ENCODE results near the gene ATP11B.

ATP11B gene

DNA sequence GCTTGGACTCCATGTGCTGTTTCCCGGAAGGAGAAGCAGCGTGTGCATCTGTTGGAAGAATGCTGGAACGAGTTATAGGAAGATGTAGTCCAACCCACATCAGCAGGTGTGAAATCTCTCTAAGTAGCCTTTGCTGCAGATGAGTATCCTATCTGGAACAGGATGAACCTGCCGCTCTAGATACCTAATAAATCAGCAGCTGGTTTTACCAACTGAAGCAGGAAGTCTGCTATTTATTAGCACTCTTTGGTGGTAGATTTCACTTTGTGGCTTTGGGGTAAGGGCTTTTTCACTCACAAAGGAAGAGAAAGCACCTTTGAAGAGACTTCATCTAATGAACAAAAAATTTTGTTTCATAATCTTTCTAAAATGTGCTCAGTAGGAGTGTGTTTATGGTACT lies 120.6 kb downstream of the ATP11B start (continued):
- TF ChIP-seq, protein P1, sequence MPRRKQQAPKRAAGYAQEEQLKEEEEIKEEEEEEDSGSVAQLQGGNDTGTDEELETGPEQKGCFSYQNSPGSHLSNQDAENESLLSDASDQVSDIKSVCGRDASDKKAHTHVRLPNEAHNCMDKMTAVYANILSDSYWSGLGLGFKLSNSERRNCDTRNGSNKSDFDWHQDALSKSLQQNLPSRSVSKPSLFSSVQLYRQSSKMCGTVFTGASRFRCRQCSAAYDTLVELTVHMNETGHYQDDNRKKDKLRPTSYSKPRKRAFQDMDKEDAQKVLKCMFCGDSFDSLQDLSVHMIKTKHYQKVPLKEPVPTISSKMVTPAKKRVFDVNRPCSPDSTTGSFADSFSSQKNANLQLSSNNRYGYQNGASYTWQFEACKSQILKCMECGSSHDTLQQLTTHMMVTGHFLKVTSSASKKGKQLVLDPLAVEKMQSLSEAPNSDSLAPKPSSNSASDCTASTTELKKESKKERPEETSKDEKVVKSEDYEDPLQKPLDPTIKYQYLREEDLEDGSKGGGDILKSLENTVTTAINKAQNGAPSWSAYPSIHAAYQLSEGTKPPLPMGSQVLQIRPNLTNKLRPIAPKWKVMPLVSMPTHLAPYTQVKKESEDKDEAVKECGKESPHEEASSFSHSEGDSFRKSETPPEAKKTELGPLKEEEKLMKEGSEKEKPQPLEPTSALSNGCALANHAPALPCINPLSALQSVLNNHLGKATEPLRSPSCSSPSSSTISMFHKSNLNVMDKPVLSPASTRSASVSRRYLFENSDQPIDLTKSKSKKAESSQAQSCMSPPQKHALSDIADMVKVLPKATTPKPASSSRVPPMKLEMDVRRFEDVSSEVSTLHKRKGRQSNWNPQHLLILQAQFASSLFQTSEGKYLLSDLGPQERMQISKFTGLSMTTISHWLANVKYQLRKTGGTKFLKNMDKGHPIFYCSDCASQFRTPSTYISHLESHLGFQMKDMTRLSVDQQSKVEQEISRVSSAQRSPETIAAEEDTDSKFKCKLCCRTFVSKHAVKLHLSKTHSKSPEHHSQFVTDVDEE (CRISPR knock-in tag; IDR thresholded peaks at IDR 0.05) = no peak
- TF ChIP-seq CSDC2 (CRISPR knock-in tag; IDR thresholded peaks at IDR 0.05) (no peak), ARNTL (CRISPR knock-in tag; IDR thresholded peaks at IDR 0.05; ENCODE audit: borderline replicate concordance, low read depth) (no peak), ZFP30 (CRISPR knock-in tag; IDR thresholded peaks at IDR 0.05) (no peak), ZNF8 (CRISPR knock-in tag; IDR thresholded peaks at IDR 0.05) (no peak), TCF4 (CRISPR knock-in tag; IDR thresholded peaks at IDR 0.05; ENCODE audit: borderline replicate concordance) (no peak), SNAI2 (CRISPR knock-in tag; IDR thresholded peaks at IDR 0.05) (no peak)
- TF ChIP-seq, protein P2, sequence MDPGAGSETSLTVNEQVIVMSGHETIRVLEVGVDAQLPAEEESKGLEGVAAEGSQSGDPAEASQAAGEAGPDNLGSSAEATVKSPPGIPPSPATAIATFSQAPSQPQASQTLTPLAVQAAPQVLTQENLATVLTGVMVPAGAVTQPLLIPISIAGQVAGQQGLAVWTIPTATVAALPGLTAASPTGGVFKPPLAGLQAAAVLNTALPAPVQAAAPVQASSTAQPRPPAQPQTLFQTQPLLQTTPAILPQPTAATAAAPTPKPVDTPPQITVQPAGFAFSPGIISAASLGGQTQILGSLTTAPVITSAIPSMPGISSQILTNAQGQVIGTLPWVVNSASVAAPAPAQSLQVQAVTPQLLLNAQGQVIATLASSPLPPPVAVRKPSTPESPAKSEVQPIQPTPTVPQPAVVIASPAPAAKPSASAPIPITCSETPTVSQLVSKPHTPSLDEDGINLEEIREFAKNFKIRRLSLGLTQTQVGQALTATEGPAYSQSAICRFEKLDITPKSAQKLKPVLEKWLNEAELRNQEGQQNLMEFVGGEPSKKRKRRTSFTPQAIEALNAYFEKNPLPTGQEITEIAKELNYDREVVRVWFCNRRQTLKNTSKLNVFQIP (CRISPR knock-in tag; IDR thresholded peaks at IDR 0.05; ENCODE audit: borderline replicate concordance, low read depth) = no peak

DNA sequence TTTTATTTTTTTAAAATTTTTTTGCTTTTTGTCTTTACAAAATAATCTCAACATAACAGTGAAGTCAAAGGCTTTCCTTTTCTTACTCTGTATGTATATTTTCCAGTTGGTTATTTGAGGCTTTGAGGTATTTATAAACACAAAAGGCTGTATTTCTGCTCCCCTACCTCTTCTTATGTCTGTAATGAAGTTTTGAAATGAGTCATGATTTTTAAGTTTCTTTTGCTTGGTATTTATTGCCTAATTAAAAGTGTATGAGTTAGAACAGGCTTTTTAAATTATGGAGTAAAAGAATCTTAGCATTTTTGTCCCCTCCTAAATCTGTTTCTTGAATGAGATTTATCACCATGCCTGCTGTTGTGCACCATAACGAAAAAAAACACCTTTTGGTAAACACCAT lies 121.0 kb downstream of the ATP11B start:
- no peak for ATAC-seq

DNA sequence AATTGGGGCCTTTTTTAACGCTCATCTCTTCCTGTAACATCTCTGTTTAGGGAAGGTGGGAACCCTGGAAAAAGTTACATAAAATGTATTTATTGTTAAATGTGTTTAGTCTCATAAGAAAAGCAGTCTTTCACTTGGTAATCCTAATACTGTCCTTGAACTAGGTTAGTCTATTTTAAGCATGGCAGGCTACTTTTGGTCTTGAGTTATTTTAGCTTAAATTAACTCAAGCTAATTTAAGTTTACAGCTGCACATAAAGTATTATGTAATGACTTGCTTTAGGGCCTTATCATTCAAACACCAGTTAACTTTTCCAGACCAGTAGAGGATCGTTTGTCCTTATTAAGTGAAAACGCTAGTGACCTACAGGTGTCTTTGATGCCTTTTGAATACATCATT lies 123.8 kb downstream of the ATP11B start:
- no peak for ATAC-seq
- TF ChIP-seq ARNTL (CRISPR knock-in tag; IDR thresholded peaks at IDR 0.05; ENCODE audit: borderline replicate concordance, low read depth) = no peak
- no peak for TF ChIP-seq ISL1 (CRISPR knock-in tag; IDR thresholded peaks at IDR 0.05)
- TF ChIP-seq ZNF70 (CRISPR knock-in tag; IDR thresholded peaks at IDR 0.05) = no peak
- TF ChIP-seq, protein P1 (CRISPR knock-in tag; IDR thresholded peaks at IDR 0.05) = no peak
- TF ChIP-seq CSDC2 (CRISPR knock-in tag; IDR thresholded peaks at IDR 0.05) = no peak

More for the DNA sequence above, 121.0 kb downstream of the ATP11B start:
- TF ChIP-seq ZC3H10 (CRISPR knock-in tag; IDR thresholded peaks at IDR 0.05) = 0 out of 2 replicates have a peak, but pooled peaks have one; percentile 55
- TF ChIP-seq ISL1 (CRISPR knock-in tag; IDR thresholded peaks at IDR 0.05) = peak; percentile 62
- TF ChIP-seq ARNTL (CRISPR knock-in tag; IDR thresholded peaks at IDR 0.05; ENCODE audit: borderline replicate concordance, low read depth) = no peak
- no peak for TF ChIP-seq BACH2 (CRISPR knock-in tag; IDR thresholded peaks at IDR 0.05; ENCODE audit: borderline replicate concordance)
- no peak for TF ChIP-seq PPARA (CRISPR knock-in tag; IDR thresholded peaks at IDR 0.05; ENCODE audit: borderline replicate concordance)

DNA sequence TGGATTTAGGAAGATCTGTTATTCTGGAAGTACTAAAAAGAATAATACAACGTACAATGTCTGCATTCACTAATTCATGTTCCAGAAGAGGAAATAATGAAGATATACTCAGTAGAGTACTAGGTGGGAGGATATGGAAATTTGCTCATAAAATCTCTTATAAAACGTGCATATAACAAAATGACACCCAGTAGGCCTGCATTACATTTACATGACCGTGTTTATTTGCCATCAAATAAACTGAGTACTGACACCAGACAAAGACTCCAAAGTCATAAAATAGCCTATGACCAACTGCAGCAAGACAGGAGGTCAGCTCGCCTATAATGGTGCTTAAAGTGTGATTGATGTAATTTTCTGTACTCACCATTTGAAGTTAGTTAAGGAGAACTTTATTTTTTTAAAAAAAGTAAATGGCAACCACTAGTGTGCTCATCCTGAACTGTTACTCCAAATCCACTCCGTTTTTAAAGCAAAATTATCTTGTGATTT lies 126.6 kb downstream of the ATP11B start:
- no peak for TF ChIP-seq OSR1 (CRISPR knock-in tag; IDR thresholded peaks at IDR 0.05)
- TF ChIP-seq, protein P3, sequence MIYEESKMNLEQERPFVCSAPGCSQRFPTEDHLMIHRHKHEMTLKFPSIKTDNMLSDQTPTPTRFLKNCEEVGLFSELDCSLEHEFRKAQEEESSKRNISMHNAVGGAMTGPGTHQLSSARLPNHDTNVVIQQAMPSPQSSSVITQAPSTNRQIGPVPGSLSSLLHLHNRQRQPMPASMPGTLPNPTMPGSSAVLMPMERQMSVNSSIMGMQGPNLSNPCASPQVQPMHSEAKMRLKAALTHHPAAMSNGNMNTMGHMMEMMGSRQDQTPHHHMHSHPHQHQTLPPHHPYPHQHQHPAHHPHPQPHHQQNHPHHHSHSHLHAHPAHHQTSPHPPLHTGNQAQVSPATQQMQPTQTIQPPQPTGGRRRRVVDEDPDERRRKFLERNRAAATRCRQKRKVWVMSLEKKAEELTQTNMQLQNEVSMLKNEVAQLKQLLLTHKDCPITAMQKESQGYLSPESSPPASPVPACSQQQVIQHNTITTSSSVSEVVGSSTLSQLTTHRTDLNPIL (CRISPR knock-in tag; IDR thresholded peaks at IDR 0.05; ENCODE audit: low read depth) = no peak
- no peak for ATAC-seq

DNA sequence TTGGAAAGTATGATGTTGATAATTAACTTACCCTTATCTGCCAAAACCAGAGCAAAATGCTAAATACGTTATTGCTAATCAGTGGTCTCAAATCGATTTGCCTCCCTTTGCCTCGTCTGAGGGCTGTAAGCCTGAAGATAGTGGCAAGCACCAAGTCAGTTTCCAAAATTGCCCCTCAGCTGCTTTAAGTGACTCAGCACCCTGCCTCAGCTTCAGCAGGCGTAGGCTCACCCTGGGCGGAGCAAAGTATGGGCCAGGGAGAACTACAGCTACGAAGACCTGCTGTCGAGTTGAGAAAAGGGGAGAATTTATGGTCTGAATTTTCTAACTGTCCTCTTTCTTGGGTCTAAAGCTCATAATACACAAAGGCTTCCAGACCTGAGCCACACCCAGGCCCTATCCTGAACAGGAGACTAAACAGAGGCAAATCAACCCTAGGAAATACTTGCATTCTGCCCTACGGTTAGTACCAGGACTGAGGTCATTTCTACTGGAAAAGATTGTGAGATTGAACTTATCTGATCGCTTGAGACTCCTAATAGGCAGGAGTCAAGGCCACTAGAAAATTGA lies 127.3 kb downstream of the ATP11B start:
- ATAC-seq = peak; percentile 31; the same call in 2 of the 3 replicates
- no peak for TF ChIP-seq ZNF8 (CRISPR knock-in tag; IDR thresholded peaks at IDR 0.05)
- TF ChIP-seq, protein P3 (CRISPR knock-in tag; IDR thresholded peaks at IDR 0.05; ENCODE audit: low read depth) = no peak
- TF ChIP-seq, protein P4, sequence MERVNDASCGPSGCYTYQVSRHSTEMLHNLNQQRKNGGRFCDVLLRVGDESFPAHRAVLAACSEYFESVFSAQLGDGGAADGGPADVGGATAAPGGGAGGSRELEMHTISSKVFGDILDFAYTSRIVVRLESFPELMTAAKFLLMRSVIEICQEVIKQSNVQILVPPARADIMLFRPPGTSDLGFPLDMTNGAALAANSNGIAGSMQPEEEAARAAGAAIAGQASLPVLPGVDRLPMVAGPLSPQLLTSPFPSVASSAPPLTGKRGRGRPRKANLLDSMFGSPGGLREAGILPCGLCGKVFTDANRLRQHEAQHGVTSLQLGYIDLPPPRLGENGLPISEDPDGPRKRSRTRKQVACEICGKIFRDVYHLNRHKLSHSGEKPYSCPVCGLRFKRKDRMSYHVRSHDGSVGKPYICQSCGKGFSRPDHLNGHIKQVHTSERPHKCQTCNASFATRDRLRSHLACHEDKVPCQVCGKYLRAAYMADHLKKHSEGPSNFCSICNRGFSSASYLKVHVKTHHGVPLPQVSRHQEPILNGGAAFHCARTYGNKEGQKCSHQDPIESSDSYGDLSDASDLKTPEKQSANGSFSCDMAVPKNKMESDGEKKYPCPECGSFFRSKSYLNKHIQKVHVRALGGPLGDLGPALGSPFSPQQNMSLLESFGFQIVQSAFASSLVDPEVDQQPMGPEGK (CRISPR knock-in tag; IDR thresholded peaks at IDR 0.05; ENCODE audit: borderline replicate concordance) = no peak
- TF ChIP-seq ZFP3 (CRISPR knock-in tag; IDR thresholded peaks at IDR 0.05) = no peak
- TF ChIP-seq TCF4 (CRISPR knock-in tag; IDR thresholded peaks at IDR 0.05; ENCODE audit: borderline replicate concordance) = no peak
- TF ChIP-seq GLIS3 (CRISPR knock-in tag; IDR thresholded peaks at IDR 0.05) = no peak
- no peak for TF ChIP-seq ARNTL (CRISPR knock-in tag; IDR thresholded peaks at IDR 0.05; ENCODE audit: borderline replicate concordance, low read depth)
- no peak for TF ChIP-seq ISL1 (CRISPR knock-in tag; IDR thresholded peaks at IDR 0.05)
- TF ChIP-seq OSR1 (CRISPR knock-in tag; IDR thresholded peaks at IDR 0.05) = no peak
- TF ChIP-seq ZFP30 (CRISPR knock-in tag; IDR thresholded peaks at IDR 0.05) = no peak
- TF ChIP-seq, protein P2 (CRISPR knock-in tag; IDR thresholded peaks at IDR 0.05; ENCODE audit: borderline replicate concordance, low read depth) = no peak
- TF ChIP-seq SNAI2 (CRISPR knock-in tag; IDR thresholded peaks at IDR 0.05) = no peak
